Activated CD4-positive, alpha-beta memory T cell treated with anti-CD3 and anti-CD28 coated beads, Interleukin-2, amount 10 ng/mL, durations not matched to agents 7 days and 5 days (primary cell): Measurements from ENCODE around the gene FMNL3. TPM values are rescaled to one million over a fixed set of nuclear protein-coding genes. Genes with fewer than 3 reads are reported as not detected.
A peak's percentile ranks its signal among the peaks of the same experiment; 100 is the strongest.

ENCODE experiments used
- CTCF ChIA-PET: fragments of 350-600 bp; sonication (Branson Sonifier 250); formaldehyde crosslinking; loops from one replicate; lab custom pipeline; 2021; ENCODE audit warnings: antibody characterized with exemption, inconsistent platforms; lab: Charles Lee
- POLR2A ChIA-PET: fragments of 350-600 bp; sonication (Branson Sonifier 250); formaldehyde crosslinking; loops from one replicate; lab custom pipeline; 2021; ENCODE audit warnings: antibody characterized with exemption; lab: Charles Lee
- DNase-seq: peaks from one replicate; pipeline ENCODE4 v3.0.0-alpha.2; 2020
- H3K27ac Mint-ChIP-seq: one replicate; pipeline ENCODE4 v1.8.0; 2021; ENCODE audit warnings: mild to moderate bottlenecking, mixed read lengths
- H3K27me3 Mint-ChIP-seq: one replicate; pipeline ENCODE4 v1.8.0; 2021; ENCODE audit warnings: mixed read lengths
- H3K36me3 Mint-ChIP-seq: one replicate; pipeline ENCODE4 v1.8.0; 2021; ENCODE audit warnings: low read depth, mixed read lengths
- H3K4me1 Mint-ChIP-seq: one replicate; pipeline ENCODE4 v1.8.0; 2021; ENCODE audit warnings: mixed read lengths
- H3K4me3 Mint-ChIP-seq: one replicate; pipeline ENCODE4 v1.8.0; 2021; ENCODE audit warnings: mild to moderate bottlenecking, mixed read lengths
- H3K9me3 Mint-ChIP-seq: one replicate; pipeline ENCODE4 v1.8.0; 2021; ENCODE audit warnings: mixed read lengths
- total RNA-seq, 2 experiments: library from RNA; stranded (reverse); gene quantifications; one replicate each; pipeline ENCODE4 v1.2.3, GENCODE V29; 2021

The FMNL3 gene
- total RNA-seq, 2 experiments from 2014 or later = 34.7 to 34.9 TPM

GRCh38 chr12:49658276-49658675, 48.9 kb downstream of the FMNL3 start:
- POLR2A ChIA-PET = no interaction called here
- CTCF ChIA-PET = interaction anchor here (0.7 kb wide), 1 partner anchor 9 kb away, joined by 3 read pairs; no protein-coding TSS in a partner anchor

DNA sequence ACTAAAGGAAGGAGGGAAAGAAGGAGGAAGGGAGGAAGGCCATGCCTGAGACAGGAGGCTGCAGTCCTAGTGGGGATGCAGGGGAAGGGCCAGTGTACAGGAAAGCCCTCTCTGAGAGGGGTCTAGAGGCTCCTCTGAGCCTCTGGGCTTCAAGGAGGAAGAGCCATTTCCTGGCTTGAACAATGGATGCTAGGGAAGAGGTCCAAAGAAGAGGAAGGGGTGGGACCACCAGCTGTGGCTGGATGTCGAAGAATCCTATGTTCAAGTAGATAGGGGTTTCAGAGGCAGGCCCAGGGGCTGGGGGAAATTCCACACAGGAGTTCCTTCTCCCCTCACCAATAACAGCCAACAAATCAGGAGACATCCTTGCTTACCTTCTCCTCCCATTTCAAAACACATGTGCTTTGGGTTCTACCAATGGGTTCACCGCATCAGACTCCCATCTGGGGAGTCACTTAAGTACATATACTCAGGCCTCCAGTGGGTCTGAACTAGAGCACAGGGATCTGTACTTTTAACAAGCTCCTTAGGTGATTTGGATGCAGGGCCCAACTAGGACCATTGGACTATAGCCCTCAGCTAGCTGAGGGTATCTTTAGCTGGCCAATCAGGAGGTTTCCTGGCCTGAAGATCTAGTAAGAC, 51.5 kb downstream of the FMNL3 start:
- ChIA-PET CTCF (interaction anchor here (0.8 to 3.2 kb wide), 4 partner anchors 8 to 52 kb away, joined by 3 to 11 read pairs (median 4); no protein-coding TSS in a partner anchor), POLR2A (interaction anchor here (1.1 to 1.6 kb wide), 2 partner anchors 51 to 86 kb away, joined by 3 read pairs; partner anchors contain the start of genes FMNL3 and TMBIM6)
- peaks cover 34% of the 10 kb centered on the region for H3K36me3 Mint-ChIP-seq

More at GRCh38 chr12:49658276-49658675, 48.9 kb downstream of the FMNL3 start:
- no peak overlapping the region for H3K4me3 Mint-ChIP-seq
- peaks cover 52% of the 10 kb centered on the region for H3K36me3 Mint-ChIP-seq
- H3K27me3 Mint-ChIP-seq = no peaks in the 10 kb centered on the region
- DNase-seq = no peak
- H3K27ac Mint-ChIP-seq = no peak overlapping the region
- no peaks in the 10 kb centered on the region for H3K9me3 Mint-ChIP-seq
- peaks cover 33% of the 10 kb centered on the region for H3K4me1 Mint-ChIP-seq

GRCh38 chr12:49654715-49655114, 52.5 kb downstream of the FMNL3 start:
- CTCF ChIA-PET = interaction anchor here (1.2 to 3.2 kb wide), 2 partner anchors 10 to 56 kb away, joined by 4 to 11 read pairs; no protein-coding TSS in a partner anchor
- no peaks in the 10 kb centered on the region for H3K9me3 Mint-ChIP-seq
- H3K27me3 Mint-ChIP-seq = no peaks in the 10 kb centered on the region
- no peak for DNase-seq
- POLR2A ChIA-PET = interaction anchor here (0.9 to 1.8 kb wide), 4 partner anchors 12 to 52 kb away, joined by 3 to 11 read pairs (median 4); partner anchors contain the start of gene FMNL3
- H3K4me1 Mint-ChIP-seq = peaks cover 5% of the 10 kb centered on the region
- H3K36me3 Mint-ChIP-seq = peaks cover 32% of the 10 kb centered on the region
- H3K4me3 Mint-ChIP-seq = no peak overlapping the region
- no peak overlapping the region for H3K27ac Mint-ChIP-seq

More for the DNA sequence above, 51.5 kb downstream of the FMNL3 start:
- H3K27ac Mint-ChIP-seq = peak overlapping the region; percentile 54
- H3K9me3 Mint-ChIP-seq = no peaks in the 10 kb centered on the region
- DNase-seq = no peak
- no peak overlapping the region for H3K4me3 Mint-ChIP-seq
- no peaks in the 10 kb centered on the region for H3K27me3 Mint-ChIP-seq
- peaks cover 8% of the 10 kb centered on the region for H3K4me1 Mint-ChIP-seq

DNA sequence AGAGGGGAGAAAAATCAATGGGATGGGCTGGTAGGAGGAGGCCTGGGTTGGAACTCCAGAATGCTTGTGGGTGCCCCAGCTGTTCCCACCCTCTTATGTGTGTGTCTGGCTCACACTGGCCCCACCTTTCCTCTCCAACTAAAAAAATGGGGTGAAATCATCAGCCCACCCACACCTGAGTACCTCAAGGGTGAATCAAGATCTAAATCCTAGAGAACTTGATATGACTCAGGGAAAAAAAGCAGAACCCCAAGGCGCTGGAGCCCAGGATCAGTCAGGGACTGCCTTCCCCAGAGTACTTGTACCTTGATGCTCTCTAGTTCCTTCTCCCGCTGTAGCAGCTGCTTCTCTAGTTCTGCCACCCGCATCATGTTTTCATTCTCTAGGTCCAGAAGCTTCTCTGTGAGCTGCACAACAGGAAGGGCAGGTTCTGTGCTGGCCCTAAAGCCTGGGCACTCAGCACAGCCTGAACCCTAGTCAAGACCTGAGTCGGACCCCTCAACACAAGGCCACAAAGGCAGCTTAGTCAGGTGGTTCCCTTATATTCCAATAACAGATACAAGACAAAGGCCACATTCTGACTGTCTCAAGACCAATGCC, 54.2 kb downstream of the FMNL3 start:
- Mint-ChIP-seq H3K4me3 (no peak overlapping the region), H3K9me3 (no peaks in the 10 kb centered on the region), H3K4me1 (peaks cover 18% of the 10 kb centered on the region), H3K36me3 (peaks cover 39% of the 10 kb centered on the region), H3K27me3 (no peaks in the 10 kb centered on the region), H3K27ac (no peak overlapping the region)
- POLR2A ChIA-PET = interaction anchor here (1.8 kb wide), 1 partner anchor 18 kb away, joined by 11 read pairs; no protein-coding TSS in a partner anchor
- no peak for DNase-seq
- CTCF ChIA-PET = interaction anchor here (1.1 kb wide), 1 partner anchor 20 kb away, joined by 3 read pairs; no protein-coding TSS in a partner anchor

- Mint-ChIP-seq H3K36me3 (peaks cover 41% of the 10 kb centered on the region), H3K27me3 (no peaks in the 10 kb centered on the region), H3K4me1 (peaks cover 18% of the 10 kb centered on the region), H3K4me3 (no peak overlapping the region), H3K9me3 (no peaks in the 10 kb centered on the region), H3K27ac (no peak overlapping the region)
- DNase-seq = no peak
- POLR2A ChIA-PET = interaction anchor here (1.1 kb wide), 1 partner anchor 10 kb away, joined by 3 read pairs; no protein-coding TSS in a partner anchor
- CTCF ChIA-PET = interaction anchor here (0.6 to 1.1 kb wide), 2 partner anchors 20 to 21 kb away, joined by 3 to 4 read pairs; no protein-coding TSS in a partner anchor
These were observed 55.4 kb downstream of the FMNL3 start for GRCh38 chr12:49651855-49652254.

- CTCF ChIA-PET = interaction anchor here (1.5 to 16.9 kb wide), 2 partner anchors 12 to 57 kb away, joined by 4 to 372 read pairs; partner anchors contain the start of gene FMNL3
- Mint-ChIP-seq H3K9me3 (no peaks in the 10 kb centered on the region), H3K27me3 (no peaks in the 10 kb centered on the region), H3K4me3 (no peak overlapping the region), H3K4me1 (peaks cover 20% of the 10 kb centered on the region), H3K27ac (no peak overlapping the region), H3K36me3 (peaks cover 41% of the 10 kb centered on the region)
- DNase-seq = no peak
- POLR2A ChIA-PET = interaction anchor here (1.1 kb wide), 1 partner anchor 8 kb away, joined by 4 read pairs; no protein-coding TSS in a partner anchor
These were observed 57.3 kb downstream of the FMNL3 start for GRCh38 chr12:49649892-49650291.

DNA sequence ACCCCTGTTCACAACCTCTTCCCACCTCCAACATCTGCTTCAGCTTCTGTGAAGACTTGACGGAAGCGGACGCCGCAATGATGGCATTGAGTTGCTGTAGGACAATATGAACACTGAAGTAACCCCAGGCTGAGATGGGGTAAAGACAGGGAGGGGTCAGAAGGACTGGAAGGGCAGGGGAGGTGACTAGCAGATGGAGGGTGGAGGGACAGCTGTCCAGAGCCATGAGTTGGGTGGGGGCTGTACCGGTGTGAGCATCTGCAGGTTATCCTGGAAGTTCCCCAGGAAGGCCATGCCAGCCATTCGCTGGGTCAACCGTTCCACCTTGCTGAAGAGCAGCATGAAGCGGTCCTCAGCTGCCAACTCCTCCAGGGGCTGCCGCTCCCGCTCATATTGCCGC, 57.8 kb downstream of the FMNL3 start:
- H3K4me3 Mint-ChIP-seq = no peak overlapping the region
- H3K27ac Mint-ChIP-seq = peak overlapping the region; percentile 40
- H3K36me3 Mint-ChIP-seq = peaks cover 42% of the 10 kb centered on the region

GRCh38 chr12:49648712-49649003, 58.5 kb downstream of the FMNL3 start:
- CTCF ChIA-PET = interaction anchor here (0.5 to 16.9 kb wide), 12 partner anchors 10 to 129 kb away, joined by 3 to 372 read pairs (median 4); partner anchors contain the start of genes FMNL3 and TMBIM6
- Mint-ChIP-seq H3K9me3 (no peaks in the 10 kb centered on the region), H3K36me3 (peaks cover 37% of the 10 kb centered on the region), H3K27ac (peak overlapping the region; percentile 33), H3K4me3 (no peak overlapping the region), H3K27me3 (no peaks in the 10 kb centered on the region), H3K4me1 (peaks cover 26% of the 10 kb centered on the region)
- DNase-seq = no peak
- POLR2A ChIA-PET = interaction anchor here (0.5 to 2.1 kb wide), 10 partner anchors 12 to 100 kb away, joined by 3 to 12 read pairs (median 5); partner anchors contain the start of genes FMNL3 and TMBIM6

More for the DNA sequence above, 57.8 kb downstream of the FMNL3 start:
- Mint-ChIP-seq H3K27me3 (no peaks in the 10 kb centered on the region), H3K4me1 (peaks cover 25% of the 10 kb centered on the region), H3K9me3 (no peaks in the 10 kb centered on the region)
- POLR2A ChIA-PET = interaction anchor here (0.8 to 2.1 kb wide), 5 partner anchors 8 to 58 kb away, joined by 3 to 12 read pairs (median 4); partner anchors contain the start of gene FMNL3
- CTCF ChIA-PET = interaction anchor here (0.5 to 16.9 kb wide), 5 partner anchors 9 to 113 kb away, joined by 3 to 372 read pairs (median 5); partner anchors contain the start of genes FMNL3 and TMBIM6
- no peak for DNase-seq

- H3K27ac Mint-ChIP-seq = peak overlapping the region; percentile 33
- no peaks in the 10 kb centered on the region for H3K9me3 Mint-ChIP-seq
- H3K36me3 Mint-ChIP-seq = peaks cover 33% of the 10 kb centered on the region
- no peak overlapping the region for H3K4me3 Mint-ChIP-seq
- ChIA-PET POLR2A (interaction anchor here (0.7 to 2.1 kb wide), 11 partner anchors 12 to 100 kb away, joined by 3 to 12 read pairs (median 5); partner anchors contain the start of genes FMNL3 and TMBIM6), CTCF (interaction anchor here (0.5 to 16.9 kb wide), 15 partner anchors 8 to 130 kb away, joined by 3 to 372 read pairs (median 4); partner anchors contain the start of genes FMNL3 and TMBIM6)
- H3K27me3 Mint-ChIP-seq = no peaks in the 10 kb centered on the region
- DNase-seq = no peak
- H3K4me1 Mint-ChIP-seq = peaks cover 26% of the 10 kb centered on the region
These were observed 59.1 kb downstream of the FMNL3 start for GRCh38 chr12:49647827-49648711.

DNA sequence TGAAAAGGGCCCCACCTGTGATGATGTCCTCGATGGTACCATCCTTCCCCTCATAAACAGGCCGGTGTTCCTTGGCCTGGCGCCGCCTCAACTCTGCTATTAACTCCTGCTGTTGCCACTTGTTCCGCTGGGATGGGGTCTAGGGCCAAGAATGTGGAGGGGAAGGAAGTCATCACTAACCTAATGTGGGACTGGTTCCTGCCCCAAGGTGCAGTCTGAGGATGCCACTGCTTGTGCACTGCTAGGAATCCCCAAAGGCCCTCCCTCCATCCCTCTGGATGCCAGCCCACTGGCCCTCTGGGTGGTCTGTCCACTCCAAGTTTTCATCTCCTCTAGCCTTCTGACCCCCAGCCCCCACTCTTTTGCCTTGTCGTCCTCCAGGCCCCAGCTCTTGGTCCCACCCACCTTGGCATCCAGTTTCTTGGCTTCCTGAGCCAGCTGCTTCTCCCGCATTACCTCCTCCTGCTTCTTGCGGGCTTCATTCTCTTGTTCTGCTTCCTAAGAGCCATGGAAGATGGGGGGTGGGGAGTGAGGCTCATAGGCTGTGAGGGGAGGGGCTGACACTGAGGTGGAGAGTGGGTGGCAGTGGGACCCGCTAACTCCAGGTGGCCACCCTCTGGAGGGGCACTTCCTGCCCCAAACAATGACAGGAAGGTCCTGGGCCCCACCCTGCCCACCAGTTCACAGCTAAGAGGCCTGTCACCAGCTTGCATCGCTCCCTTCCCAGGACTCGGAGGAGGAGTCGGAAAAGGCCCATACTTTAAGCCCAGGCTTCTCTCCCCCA, 60.1 kb downstream of the FMNL3 start:
- ChIA-PET CTCF (interaction anchor here (0.9 to 16.9 kb wide), 6 partner anchors 9 to 95 kb away, joined by 3 to 372 read pairs (median 10); partner anchors contain the start of genes FMNL3 and TMBIM6), POLR2A (interaction anchor here (0.7 to 2.1 kb wide), 5 partner anchors 24 to 94 kb away, joined by 3 to 12 read pairs (median 7); partner anchors contain the start of genes FMNL3 and TMBIM6)
- Mint-ChIP-seq H3K27ac (no peak overlapping the region), H3K27me3 (no peaks in the 10 kb centered on the region), H3K36me3 (peaks cover 32% of the 10 kb centered on the region), H3K4me1 (peaks cover 26% of the 10 kb centered on the region), H3K4me3 (no peak overlapping the region), H3K9me3 (no peaks in the 10 kb centered on the region)
- DNase-seq = no peak

DNA sequence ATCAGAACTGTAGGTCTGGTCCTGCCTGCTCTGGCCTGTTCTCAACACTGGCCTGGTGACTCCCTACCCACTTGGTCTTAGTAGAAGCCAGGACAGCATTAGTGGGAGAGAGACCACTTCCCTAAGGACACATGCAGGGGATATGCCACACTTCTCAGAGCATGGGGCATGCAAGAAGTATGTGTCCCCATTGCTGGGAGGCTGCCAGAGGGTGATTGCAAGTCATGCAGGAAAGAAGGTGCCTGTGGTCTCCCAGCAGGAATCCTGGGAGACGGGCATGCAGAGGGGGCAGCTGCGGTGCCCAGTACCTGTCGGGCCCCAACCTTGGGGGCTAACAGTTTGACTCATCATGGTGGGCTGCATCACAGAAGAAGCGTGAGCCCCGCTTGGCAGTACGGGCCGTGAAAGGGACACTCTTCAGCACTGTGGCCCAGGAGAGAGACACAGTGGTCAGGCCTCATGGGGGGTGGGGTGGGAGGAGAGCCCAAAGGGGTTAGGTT, 60.8 kb downstream of the FMNL3 start:
- Mint-ChIP-seq H3K36me3 (peaks cover 32% of the 10 kb centered on the region), H3K4me3 (no peak overlapping the region), H3K27ac (no peak overlapping the region), H3K27me3 (no peaks in the 10 kb centered on the region), H3K4me1 (peaks cover 26% of the 10 kb centered on the region), H3K9me3 (no peaks in the 10 kb centered on the region)
- CTCF ChIA-PET = interaction anchor here (1.4 to 16.9 kb wide), 3 partner anchors 10 to 61 kb away, joined by 5 to 372 read pairs (median 18); partner anchors contain the start of gene FMNL3
- DNase-seq = no peak
- POLR2A ChIA-PET = interaction anchor here (4.4 kb wide), 1 partner anchor 62 kb away, joined by 38 read pairs; the partner anchor contains the start of gene FMNL3
